Adrenal gland (tissue), 12 donors: Measurements from ENCODE around the gene CLASP1. TPM values are rescaled to one million over a fixed set of nuclear protein-coding genes. Genes with fewer than 3 reads are reported as not detected.

Experiments
- DNase-seq, 7 donors: peaks; one replicate each; pipeline ENCODE4 v3.0.0-alpha.2; 2019 to 2020
- H3K27ac ChIP-seq, 5 donors: fragments of 200-600 bp; sonication (generic) in 4 of 5; 1 replicate in 3 of 5; 2 replicates in 2 of 5; pipeline versions ENCODE4 v1.5.1 to v1.8.0; 2016 to 2020; ENCODE audit warnings: mild to moderate bottlenecking in 1 of 5
- H3K27me3 ChIP-seq: fragments of 200-600 bp; 2 replicates; pipeline ENCODE4 v1.8.0; 2021
- H3K36me3 ChIP-seq, 2 donors: fragments of 200-600 bp; replicated peaks in 1 of 2; 1 replicate in 1 of 2; 2 replicates in 1 of 2; pipeline versions ENCODE4 v1.5.1 to v1.8.0; 2018 to 2022
- H3K4me1 ChIP-seq, 2 donors: fragments of 200-600 bp; replicated peaks in 1 of 2; 1 replicate in 1 of 2; 2 replicates in 1 of 2; pipeline versions ENCODE4 v1.5.1 to v1.8.0; 2018 to 2021
- H3K4me3 ChIP-seq, 4 donors: fragments of 200-600 bp; sonication (generic) in 3 of 4; one replicate each; pipeline ENCODE4 v1.5.1; 2016 to 2018
- H3K9me3 ChIP-seq, 3 donors: fragments of 200-600 bp; sonication (generic) in 1 of 3; replicated peaks in 1 of 3; 1 replicate in 2 of 3; 2 replicates in 1 of 3; pipeline versions ENCODE4 v1.5.1 to v1.8.0; 2016 to 2021
- CTCF ChIP-seq, 6 experiments: fragments of 450-650 bp in 4 of 6; fragments of 200-600 bp in 2 of 6; sonication (generic) in 1 of 6; IDR thresholded peaks; 1 replicate in 5 of 6; 2 replicates in 1 of 6; pipeline versions ENCODE4 v1.5.1 to v1.8.0; 2016 to 2021; ENCODE audit warnings: antibody characterized with exemption in 6 of 6, mild to moderate bottlenecking in 2 of 6, moderate library complexity in 1 of 6
- POLR2A ChIP-seq, 2 donors: fragments of 450-650 bp; IDR thresholded peaks; one replicate each; pipeline ENCODE4 v1.6.1; 2017; ENCODE audit warnings: antibody characterized with exemption in 2 of 2, mild to moderate bottlenecking in 2 of 2, moderate library complexity in 1 of 2
- WGBS, 4 donors: extraction: QIAGEN DNeasy Blood & Tissue Kit in 2 of 4; methylation state at CpG; one replicate each; pipeline versions ENCODE4 v1.1.5 to v1.1.7; 2013 to 2017; 5-methylcytosine and 5-hydroxymethylcytosine counted together
- intact Hi-C, 2 donors: fragments of 100-400 bp; cut with DNase I; formaldehyde crosslinking; loops; one replicate each; pipeline versions ENCODE4 v1.14.1 to v1.15.0; 2022 to 2023
- polyA plus RNA-seq, 3 donors: library from polyadenylated mRNA; stranded (reverse); fragments of 200-250 nt in 2 of 3; fragments of 350-450 nt in 1 of 3; fragmentation: Illumina TruSeq in 1 of 3; extraction: RNeasy Lipid Tissue Mini Kit (QIAGEN cat#74804) in 1 of 3; gene quantifications; one replicate each; pipeline ENCODE4 v1.2.3, GENCODE V29; 2013 to 2014
- total RNA-seq, 9 donors: library from RNA; depleted of rRNA in 4 of 9; stranded (reverse); fragments of >200 nt in 4 of 9; fragments of 120-200 nt in 1 of 9; fragmentation: NEBNext Ultra II Directional in 1 of 9; extraction: Animal tissue kit (Norgen Biotek cat#: 25700) in 1 of 9; gene quantifications; one replicate each; pipeline versions ENCODE4 v1.1.0 to v1.2.4, GENCODE V29; 2013 to 2023
- donor health status: healthy with polysubstance abuse.
- donor health status: Bipolar disorder and iron deficiency.
- donor health status: DM: yes; HTN: yes; CAD: no.
- donor health status: DM: no; HTN: no; CAD: no.
- donor health status: DM: no; HTN: no; CAD: no.
- donor health status: DM: yes; HTN: yes; CAD: no.

Gene CLASP1
- total and polyA plus RNA-seq, 12 donors: 14.9 to 66.1 (median 53.4) TPM

- WGBS, 4 donors: 96 to 99% (median 97%) methylated on average over 4 of the region's 4 CpGs
- no peak for TF ChIP-seq POLR2A (IDR thresholded peaks at IDR 0.05)
- TF ChIP-seq CTCF (IDR thresholded peaks at IDR 0.05): no peak
- intact Hi-C loops: no loop called here
- H3K36me3 ChIP-seq: peaks cover 0 to 10% of the 10 kb centered on the region in 2 donors
- H3K4me3 ChIP-seq: no peak overlapping the region
- H3K27me3 ChIP-seq: no peaks in the 10 kb centered on the region
- H3K4me1 ChIP-seq: peaks cover 4 to 12% of the 10 kb centered on the region in 2 donors
- no peak for DNase-seq
- no peaks in the 10 kb centered on the region for H3K9me3 ChIP-seq
- H3K27ac ChIP-seq: no peak overlapping the region
Observed at GRCh38 chr2:121584741-121585140, 64.5 kb downstream of the CLASP1 start.

- peaks cover 0 to 3% of the 10 kb centered on the region in 2 donors for H3K36me3 ChIP-seq
- H3K9me3 ChIP-seq: no peaks in the 10 kb centered on the region
- WGBS, 4 donors: 85 to 92% (median 90%) methylated on average over 3 of the region's 3 CpGs
- no peak overlapping the region for H3K4me3 ChIP-seq
- no peak for DNase-seq
- peaks cover 4 to 24% of the 10 kb centered on the region in 2 donors for H3K4me1 ChIP-seq
- no peak for TF ChIP-seq CTCF (IDR thresholded peaks at IDR 0.05)
- no peak for TF ChIP-seq POLR2A (IDR thresholded peaks at IDR 0.05)
- no peaks in the 10 kb centered on the region for H3K27me3 ChIP-seq
- no peak overlapping the region for H3K27ac ChIP-seq
- intact Hi-C loops: no loop called here
Observed at GRCh38 chr2:121583555-121583954, 65.7 kb downstream of the CLASP1 start.

- no peaks in the 10 kb centered on the region for H3K9me3 ChIP-seq
- no peak overlapping the region for H3K27ac ChIP-seq
- H3K4me1 ChIP-seq: peaks cover 4 to 29% of the 10 kb centered on the region in 2 donors
- no peak for DNase-seq
- H3K27me3 ChIP-seq: no peaks in the 10 kb centered on the region
- TF ChIP-seq POLR2A (IDR thresholded peaks at IDR 0.05): no peak
- no peak for TF ChIP-seq CTCF (IDR thresholded peaks at IDR 0.05)
- intact Hi-C loops: no loop called here
- H3K4me3 ChIP-seq: no peak overlapping the region
- H3K36me3 ChIP-seq: no peaks in the 10 kb centered on the region
Observed at GRCh38 chr2:121582272-121582671, 67.0 kb downstream of the CLASP1 start.

GRCh38 chr2:121579309-121579708 lies 70.0 kb downstream of the CLASP1 start:
- WGBS, 4 donors: 87 to 93% (median 89%) methylated on average over 3 of the region's 3 CpGs
- Histone ChIP-seq H3K36me3 (no peaks in the 10 kb centered on the region), H3K27me3 (no peaks in the 10 kb centered on the region), H3K9me3 (no peaks in the 10 kb centered on the region), H3K27ac (no peak overlapping the region), H3K4me1 (peaks cover 4 to 31% of the 10 kb centered on the region in 2 donors), H3K4me3 (no peak overlapping the region)
- intact Hi-C loops: no loop called here
- no peak for DNase-seq
- no peak for TF ChIP-seq POLR2A (IDR thresholded peaks at IDR 0.05)
- no peak for TF ChIP-seq CTCF (IDR thresholded peaks at IDR 0.05)
